ENCODE data around the gene OLFM4.
A peak's percentile ranks its signal among the peaks of the same experiment; 100 is the strongest.

OLFM4 gene

GRCh38 chr13:53014495-53015443 is 13.8 kb upstream of the OLFM4 start:
- DNase-seq, result no peak

DNA sequence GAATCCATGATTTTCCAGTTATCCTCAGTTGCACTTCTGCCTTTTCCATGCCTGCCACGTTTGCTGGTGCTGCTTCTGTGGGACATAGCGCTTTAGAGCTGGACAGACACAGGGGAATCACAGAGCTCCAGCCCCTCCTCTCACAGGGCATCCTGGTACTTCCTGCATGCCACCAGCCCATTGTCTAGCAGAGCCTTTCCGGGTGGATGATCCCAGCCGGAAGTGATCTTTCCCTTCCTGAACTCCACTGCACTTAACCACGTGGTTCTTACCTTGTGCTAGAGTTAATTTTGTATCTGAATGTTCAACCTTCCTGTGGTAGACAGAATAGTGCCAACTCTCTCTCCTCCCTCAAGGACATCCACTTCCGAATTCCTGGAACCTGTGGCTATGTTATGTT is 12.6 kb upstream of the OLFM4 start:
- no peak for DNase-seq

DNA sequence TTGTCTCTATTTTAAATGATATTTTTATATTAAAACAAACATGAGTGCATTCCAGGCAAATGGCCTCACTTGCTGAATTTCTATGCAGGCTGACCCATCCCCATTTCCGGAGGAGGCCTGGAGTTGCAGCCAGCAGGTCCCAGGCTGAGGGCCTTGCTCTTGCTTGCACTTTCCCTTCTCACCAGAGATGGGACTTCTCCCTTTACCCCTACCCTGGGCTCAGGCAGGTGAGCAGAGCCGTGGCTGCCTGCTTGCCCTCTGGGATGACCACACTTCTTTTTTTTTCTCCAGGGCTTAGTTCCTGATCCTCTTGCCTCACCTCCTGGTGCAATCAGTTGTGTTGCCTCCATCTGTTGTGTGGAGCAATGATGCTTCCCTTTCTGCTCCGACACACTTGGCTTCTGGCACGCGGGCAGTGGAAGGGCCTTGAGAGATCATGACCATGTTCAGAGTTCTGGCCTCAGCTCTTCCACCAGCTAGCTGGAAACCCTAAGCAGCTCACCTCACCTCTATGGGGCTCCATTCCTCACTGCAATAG is 11.1 kb upstream of the OLFM4 start:
- no peak for DNase-seq

GRCh38 chr13:53018690-53019647 is 9.6 kb upstream of the OLFM4 start:
- no peak for DNase-seq

DNA sequence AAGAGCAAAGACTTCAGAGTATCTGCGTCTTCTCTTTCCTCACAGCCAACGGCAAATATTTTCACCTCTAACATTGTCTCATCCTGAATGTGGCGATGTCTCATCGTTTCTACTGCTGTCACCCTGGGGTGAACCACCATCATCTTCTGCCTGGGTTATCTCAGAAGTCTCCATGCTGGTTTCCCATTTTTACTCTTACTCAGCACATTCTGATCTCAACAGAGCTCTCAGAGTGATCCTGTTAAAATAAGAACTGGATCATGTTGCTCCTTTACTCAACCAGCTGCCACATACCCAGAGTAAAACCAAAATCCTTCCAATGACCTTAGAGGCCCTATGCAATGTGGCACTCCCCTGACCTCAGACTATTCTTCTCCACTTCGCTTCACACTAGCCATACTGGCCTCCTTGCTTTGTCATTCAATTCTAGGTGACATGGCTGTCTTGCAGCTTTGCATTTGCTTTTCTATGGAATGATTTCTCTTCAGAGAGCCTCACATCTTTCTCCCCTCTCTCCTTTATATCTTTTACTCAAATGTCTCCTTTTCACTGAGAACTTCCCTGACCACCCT is 7.8 kb upstream of the OLFM4 start:
- DNase-seq, result no peak

- no peak for DNase-seq
Observed at GRCh38 chr13:53023246-53023645, 5.4 kb upstream of the OLFM4 start.

- no peak for DNase-seq
Observed at GRCh38 chr13:53028063-53028462, 550 bp upstream of the OLFM4 start.

DNA sequence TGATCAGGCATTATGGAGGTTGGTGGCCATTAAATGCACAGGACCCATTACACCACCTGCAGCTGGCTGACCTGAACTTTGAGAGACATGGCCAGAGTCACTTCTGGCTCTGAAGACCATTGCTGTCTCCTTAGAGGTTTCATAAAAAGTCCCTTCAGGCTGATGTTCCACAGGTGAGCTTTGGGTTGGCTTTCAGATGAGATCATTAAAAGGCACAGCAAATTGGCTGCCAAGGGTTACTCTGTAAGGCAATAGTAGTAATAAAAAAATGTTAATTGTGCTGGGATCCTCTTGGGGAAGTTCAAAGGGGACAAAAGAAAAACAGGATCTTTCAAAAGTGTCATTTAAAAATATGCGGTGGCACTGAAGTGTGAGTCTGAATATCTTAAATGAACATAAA is 4.2 kb downstream of the OLFM4 start:
- no peak for DNase-seq

- no peak for DNase-seq
Observed at GRCh38 chr13:53038993-53039392, 10.4 kb downstream of the OLFM4 start.

DNA sequence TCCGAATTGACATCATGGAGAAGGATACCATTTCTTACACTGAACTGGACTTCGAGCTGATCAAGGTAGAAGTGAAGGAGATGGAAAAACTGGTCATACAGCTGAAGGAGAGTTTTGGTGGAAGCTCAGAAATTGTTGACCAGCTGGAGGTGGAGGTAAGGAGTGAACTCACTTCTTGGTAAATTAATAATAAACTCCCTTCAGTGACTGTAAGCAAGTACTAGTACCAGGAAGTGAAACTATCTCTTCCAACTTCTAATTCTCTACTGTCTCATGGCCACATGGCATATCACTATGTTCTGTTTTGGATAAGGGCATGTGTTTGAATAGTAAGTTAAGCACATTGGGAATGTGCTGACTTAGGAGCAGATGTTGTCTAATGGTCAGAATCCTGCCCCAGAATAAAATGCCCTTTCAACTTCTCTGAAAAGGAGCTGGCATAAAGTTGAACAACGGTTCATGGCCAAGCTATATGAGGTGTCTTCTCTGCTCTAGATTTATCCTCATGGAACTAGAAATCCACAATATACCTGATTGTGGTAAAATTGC is 13.4 kb downstream of the OLFM4 start:
- no peak for DNase-seq

- no peak for DNase-seq
Observed at GRCh38 chr13:53042877-53043276, 14.3 kb downstream of the OLFM4 start.

- DNase-seq, result no peak
Observed at GRCh38 chr13:53043398-53043797, 14.8 kb downstream of the OLFM4 start.

- no peak for DNase-seq
Observed at GRCh38 chr13:53045189-53045588, 16.6 kb downstream of the OLFM4 start.

- DNase-seq, result no peak
Observed at GRCh38 chr13:53048880-53049279, 20.3 kb downstream of the OLFM4 start.

- DNase-seq, result peak; percentile 54
Observed at GRCh38 chr13:53050151-53050550, 21.5 kb downstream of the OLFM4 start.

DNA sequence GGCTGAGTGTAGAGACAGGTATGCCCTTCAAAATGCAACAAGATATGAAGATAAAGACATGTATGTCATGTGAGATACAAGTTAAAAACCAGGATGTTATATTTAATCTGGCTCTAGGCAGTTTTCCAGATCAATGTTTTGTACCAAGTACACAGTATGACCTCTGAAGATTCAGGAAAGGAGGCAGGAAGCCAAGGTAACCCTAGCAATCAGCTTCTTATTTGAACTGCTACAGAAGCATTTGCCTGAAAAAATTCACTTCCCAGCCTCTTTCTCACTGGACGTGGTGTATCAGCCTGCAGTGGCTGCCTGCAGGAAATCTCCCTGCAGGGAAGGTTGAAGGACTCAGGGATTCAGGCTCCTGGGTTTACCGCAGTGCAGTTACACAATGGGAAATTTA is 24.1 kb downstream of the OLFM4 start:
- DNase-seq, result peak; percentile 31

- DNase-seq, result no peak
Observed at GRCh38 chr13:53054569-53054968, 26.0 kb downstream of the OLFM4 start.

GRCh38 chr13:53058065-53058679 is 29.6 kb downstream of the OLFM4 start:
- no peak for DNase-seq

DNA sequence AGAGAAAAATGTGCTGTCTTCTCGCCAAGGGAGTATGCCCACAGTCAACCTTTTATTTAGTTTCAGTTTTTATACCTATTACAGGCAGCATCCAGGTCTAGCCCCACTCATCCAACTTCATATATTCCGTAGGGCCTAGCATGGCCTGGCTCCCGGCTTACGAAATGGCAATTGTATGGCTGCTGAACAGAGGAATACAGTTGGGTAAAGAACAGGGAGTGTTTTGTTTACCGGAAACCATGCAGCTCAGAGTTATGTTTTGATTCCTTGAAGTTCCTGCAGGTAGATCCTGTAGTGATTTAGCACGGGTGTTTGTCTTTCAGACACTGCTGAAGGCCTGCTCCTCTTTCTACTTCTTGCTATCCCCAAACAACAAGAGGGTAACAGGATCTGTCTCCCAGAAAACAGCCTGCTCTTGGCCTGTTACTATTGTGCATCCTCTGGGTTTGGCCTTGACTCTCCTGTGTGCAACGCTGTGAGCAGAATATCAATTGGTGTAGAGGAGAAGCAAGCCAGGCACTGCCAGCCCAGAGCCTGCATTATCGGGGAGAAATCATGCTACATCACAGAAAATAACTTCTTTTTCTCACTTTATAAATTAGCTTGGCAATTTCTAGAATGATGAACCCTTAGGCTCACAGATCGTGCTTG is 32.4 kb downstream of the OLFM4 start:
- DNase-seq, result no peak

GRCh38 chr13:53064731-53065130 is 36.1 kb downstream of the OLFM4 start:
- DNase-seq, result peak; percentile 63

DNA sequence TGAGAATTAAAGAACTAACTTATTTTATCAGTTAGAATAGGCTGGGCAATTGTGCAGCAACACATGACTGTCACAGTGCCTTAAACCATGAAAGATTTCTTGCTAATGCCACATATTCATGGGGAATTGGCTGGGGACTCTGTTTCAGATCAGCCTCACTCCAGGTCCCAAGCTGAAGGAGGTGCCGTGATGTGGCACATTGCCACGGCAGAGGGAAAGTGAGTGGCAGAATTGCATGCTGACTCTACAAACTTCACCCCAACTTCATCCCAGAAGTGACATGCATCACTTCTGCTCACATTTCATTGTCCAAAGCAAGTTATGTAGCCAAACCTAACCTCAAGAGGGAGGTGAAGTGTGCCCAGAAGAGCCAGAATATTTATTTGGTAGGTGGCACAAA is 37.8 kb downstream of the OLFM4 start:
- no peak for DNase-seq

Measured in NCI-H146 (cell line).